ENCODE data around the gene GALNS.

DNA sequence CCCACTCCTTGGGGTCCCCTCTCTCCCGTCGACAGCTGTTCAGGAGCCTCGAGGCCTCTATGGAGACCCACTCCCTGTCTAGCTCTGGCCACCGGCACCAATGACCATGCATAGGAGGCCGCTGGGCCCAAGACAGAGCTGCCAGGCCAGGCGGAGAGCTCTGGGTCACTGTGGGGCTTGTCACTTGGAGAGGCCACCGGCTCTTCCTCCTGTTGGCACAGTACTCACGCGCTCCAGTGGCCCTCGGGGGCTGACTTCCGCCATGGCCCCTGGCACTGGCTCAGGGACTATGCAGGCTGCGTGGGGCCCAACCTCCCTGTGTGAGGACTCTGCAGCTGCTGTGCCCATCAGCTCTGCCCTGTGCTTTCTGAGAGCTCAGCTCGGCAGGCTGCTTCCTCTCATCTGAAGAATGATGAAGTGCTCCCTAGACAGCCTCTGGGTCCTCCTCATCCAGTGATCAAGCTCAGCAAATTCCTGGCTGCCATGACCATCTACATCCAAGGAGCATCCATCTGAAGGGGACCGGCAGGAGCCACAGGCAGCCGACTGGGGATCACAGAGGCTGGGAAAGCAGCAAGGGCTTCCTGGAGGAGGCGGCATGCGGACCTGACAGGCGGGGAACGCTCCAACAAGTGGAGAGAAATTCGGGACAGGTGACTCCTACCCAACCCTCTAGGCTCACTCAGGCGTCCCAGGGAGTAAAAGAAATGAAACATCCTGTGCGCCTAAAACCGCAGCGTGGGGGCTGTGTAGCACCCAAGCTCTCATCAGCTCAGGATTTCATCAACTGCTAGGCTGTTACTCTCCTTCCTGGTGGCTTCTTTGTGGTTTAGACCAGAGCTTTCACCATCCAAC lies 16.8 kb downstream of the GALNS start:
- TF ChIP-seq, protein P1, sequence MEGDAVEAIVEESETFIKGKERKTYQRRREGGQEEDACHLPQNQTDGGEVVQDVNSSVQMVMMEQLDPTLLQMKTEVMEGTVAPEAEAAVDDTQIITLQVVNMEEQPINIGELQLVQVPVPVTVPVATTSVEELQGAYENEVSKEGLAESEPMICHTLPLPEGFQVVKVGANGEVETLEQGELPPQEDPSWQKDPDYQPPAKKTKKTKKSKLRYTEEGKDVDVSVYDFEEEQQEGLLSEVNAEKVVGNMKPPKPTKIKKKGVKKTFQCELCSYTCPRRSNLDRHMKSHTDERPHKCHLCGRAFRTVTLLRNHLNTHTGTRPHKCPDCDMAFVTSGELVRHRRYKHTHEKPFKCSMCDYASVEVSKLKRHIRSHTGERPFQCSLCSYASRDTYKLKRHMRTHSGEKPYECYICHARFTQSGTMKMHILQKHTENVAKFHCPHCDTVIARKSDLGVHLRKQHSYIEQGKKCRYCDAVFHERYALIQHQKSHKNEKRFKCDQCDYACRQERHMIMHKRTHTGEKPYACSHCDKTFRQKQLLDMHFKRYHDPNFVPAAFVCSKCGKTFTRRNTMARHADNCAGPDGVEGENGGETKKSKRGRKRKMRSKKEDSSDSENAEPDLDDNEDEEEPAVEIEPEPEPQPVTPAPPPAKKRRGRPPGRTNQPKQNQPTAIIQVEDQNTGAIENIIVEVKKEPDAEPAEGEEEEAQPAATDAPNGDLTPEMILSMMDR (conservative IDR thresholded peaks at IDR 0.05; ENCODE audit: low read length): no peak
- no peak for TF ChIP-seq EZH2phosphoT487 (IDR thresholded peaks at IDR 0.05; ENCODE audit: borderline replicate concordance, low read depth, low read length)
